Pancreas (tissue), 10 donors: Measurements from ENCODE around the gene TCP10L. TPM values are rescaled to one million over a fixed set of nuclear protein-coding genes. Genes with fewer than 3 reads are reported as not detected.

Experiments used
- ATAC-seq, 4 donors: fragments of 200-7000 bp; cut with Tn5 transposase; one replicate each; pipeline versions ENCODE4 v1.8.0 to v1.9.1; 2020; ENCODE audit warnings: mild to moderate bottlenecking in 4 of 4, moderate library complexity in 4 of 4
- DNase-seq, 6 donors: peaks; one replicate each; pipeline ENCODE4 v3.0.0-alpha.2; 2020
- FAIRE-seq: peaks from 2 replicates; lab custom pipeline; 2012; peaks lifted over from hg19 to GRCh38; lab: Jason Lieb, UNC
- H3K27ac ChIP-seq, 4 donors: fragments of 200-600 bp; sonication (generic); 1 replicate in 3 of 4; 2 replicates in 1 of 4; pipeline versions ENCODE4 v1.5.0 to v1.8.0; 2020
- H3K27me3 ChIP-seq, 4 donors: fragments of 200-600 bp; one replicate each; pipeline ENCODE4 v1.8.0; 2021
- H3K36me3 ChIP-seq, 3 donors: fragments of 200-600 bp; sonication (generic) in 1 of 3; one replicate each; pipeline versions ENCODE4 v1.5.0 to v1.8.0; 2020 to 2021
- H3K4me1 ChIP-seq, 3 donors: fragments of 200-600 bp; one replicate each; pipeline ENCODE4 v1.8.0; 2021
- H3K4me3 ChIP-seq, 4 donors: fragments of 200-600 bp; sonication (generic) in 2 of 4; one replicate each; pipeline versions ENCODE4 v1.5.0 to v1.8.0; 2020 to 2021
- H3K9me3 ChIP-seq, 4 donors: fragments of 200-600 bp; one replicate each; pipeline ENCODE4 v1.8.0; 2021
- WGBS, 2 donors: extraction: QIAGEN DNeasy Blood & Tissue Kit; methylation state at CpG; one replicate each; pipeline ENCODE4 v1.1.7; 2013; 5-methylcytosine and 5-hydroxymethylcytosine counted together
- intact Hi-C, 3 donors: fragments of 100-400 bp; cut with DNase I; formaldehyde crosslinking; loops; one replicate each; pipeline versions ENCODE4 v1.11.1 to v1.14.2; 2022
- polyA plus RNA-seq, 2 donors: library from polyadenylated mRNA; stranded (reverse); fragments of 200-250 nt; gene quantifications; one replicate each; pipeline ENCODE4 v1.2.3, GENCODE V29; 2013
- total RNA-seq, 6 donors: library from RNA; stranded (reverse); fragmentation: NEBNext Ultra II Directional in 4 of 6; extraction: Animal tissue kit (Norgen Biotek cat#: 25700) in 4 of 6; gene quantifications; one replicate each; pipeline versions ENCODE4 v1.2.1 to v1.2.4, GENCODE V29; 2021 to 2023
- TF ChIP-seq, protein P1 (sequence below), 4 donors: fragments of 200-600 bp; sonication (generic) in 3 of 4; IDR thresholded peaks; one replicate each; pipeline versions ENCODE4 v1.5.0 to v1.8.0; 2021; ENCODE audit warnings: antibody characterized with exemption in 4 of 4
- donor health status: healthy with polysubstance abuse.
- donor health status: DM: no; HTN: no; CAD: no; lungs with moderate emphysema.
- donor health status: DM: no; HTN: no; CAD: no.
- donor health status: control.
- donor health status: control.
- donor health status: Bipolar disorder and iron deficiency.
- donor health status: DM: yes; HTN: yes; CAD: no.
- donor health status: DM: no; HTN: no; CAD: no.
- donor health status: DM: no; HTN: no; CAD: no.
- donor health status: DM: yes; HTN: yes; CAD: no.

Gene TCP10L
- total and polyA plus RNA-seq, 8 donors: 0.26 to 1.9 (median 0.46) TPM; not detected in 3

GRCh38 chr21:32597205-32597604, 11.9 kb upstream of the TCP10L start:
- Histone ChIP-seq H3K27me3 (no peaks in the 10 kb centered on the region), H3K4me1 (no peaks in the 10 kb centered on the region), H3K36me3 (peaks cover 0 to 14% (median 0%) of the 10 kb centered on the region in 3 donors), H3K27ac (no peak overlapping the region), H3K4me3 (no peak overlapping the region), H3K9me3 (no peaks in the 10 kb centered on the region)
- ATAC-seq (no peak), FAIRE-seq (no peak), DNase-seq (no peak)
- TF ChIP-seq, protein P1, sequence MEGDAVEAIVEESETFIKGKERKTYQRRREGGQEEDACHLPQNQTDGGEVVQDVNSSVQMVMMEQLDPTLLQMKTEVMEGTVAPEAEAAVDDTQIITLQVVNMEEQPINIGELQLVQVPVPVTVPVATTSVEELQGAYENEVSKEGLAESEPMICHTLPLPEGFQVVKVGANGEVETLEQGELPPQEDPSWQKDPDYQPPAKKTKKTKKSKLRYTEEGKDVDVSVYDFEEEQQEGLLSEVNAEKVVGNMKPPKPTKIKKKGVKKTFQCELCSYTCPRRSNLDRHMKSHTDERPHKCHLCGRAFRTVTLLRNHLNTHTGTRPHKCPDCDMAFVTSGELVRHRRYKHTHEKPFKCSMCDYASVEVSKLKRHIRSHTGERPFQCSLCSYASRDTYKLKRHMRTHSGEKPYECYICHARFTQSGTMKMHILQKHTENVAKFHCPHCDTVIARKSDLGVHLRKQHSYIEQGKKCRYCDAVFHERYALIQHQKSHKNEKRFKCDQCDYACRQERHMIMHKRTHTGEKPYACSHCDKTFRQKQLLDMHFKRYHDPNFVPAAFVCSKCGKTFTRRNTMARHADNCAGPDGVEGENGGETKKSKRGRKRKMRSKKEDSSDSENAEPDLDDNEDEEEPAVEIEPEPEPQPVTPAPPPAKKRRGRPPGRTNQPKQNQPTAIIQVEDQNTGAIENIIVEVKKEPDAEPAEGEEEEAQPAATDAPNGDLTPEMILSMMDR (IDR thresholded peaks at IDR 0.05): no peak
- 66 to 70% methylated on average over 6 of the region's 6 CpGs for WGBS, 2 donors
- intact Hi-C loops: no loop called here

GRCh38 chr21:32595431-32595830, 10.1 kb upstream of the TCP10L start:
- DNase-seq (no peak), FAIRE-seq (no peak), ATAC-seq (no peak)
- Histone ChIP-seq H3K36me3 (peaks cover 0 to 7% (median 0%) of the 10 kb centered on the region in 3 donors), H3K9me3 (no peaks in the 10 kb centered on the region), H3K4me3 (no peak overlapping the region), H3K4me1 (no peaks in the 10 kb centered on the region), H3K27ac (no peak overlapping the region), H3K27me3 (no peaks in the 10 kb centered on the region)
- TF ChIP-seq, protein P1 (IDR thresholded peaks at IDR 0.05): no peak
- intact Hi-C loops: no loop called here
- WGBS, 2 donors: 77% methylated on average over 11 of the region's 11 CpGs

DNA sequence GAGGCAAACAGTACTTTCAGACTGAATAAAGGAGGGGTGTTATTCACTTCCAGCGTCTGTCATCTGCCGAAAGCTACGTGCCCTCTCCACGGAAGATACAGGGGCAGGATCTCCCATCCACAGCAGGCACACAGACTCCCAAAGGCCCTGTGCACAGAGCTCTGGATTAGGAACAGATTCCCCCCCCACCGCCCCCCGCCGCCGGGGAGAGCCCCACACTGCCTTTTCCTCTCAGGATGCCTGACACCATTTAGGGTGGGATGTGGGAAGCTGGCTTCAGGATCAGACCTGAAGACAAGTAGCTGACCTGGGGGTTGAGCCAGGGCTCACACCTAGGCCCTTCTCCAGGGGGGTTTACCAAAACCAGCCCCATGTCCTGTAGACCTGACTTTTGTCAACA, 8.4 kb upstream of the TCP10L start:
- DNase-seq (no peak), FAIRE-seq (no peak), ATAC-seq (no peak)
- Histone ChIP-seq H3K4me3 (no peak overlapping the region), H3K36me3 (no peaks in the 10 kb centered on the region), H3K9me3 (no peaks in the 10 kb centered on the region), H3K4me1 (no peaks in the 10 kb centered on the region), H3K27me3 (no peaks in the 10 kb centered on the region), H3K27ac (no peak overlapping the region)
- intact Hi-C loops: no loop called here
- WGBS, 2 donors: 60 to 66% methylated on average over 8 of the region's 8 CpGs
- TF ChIP-seq, protein P1 (IDR thresholded peaks at IDR 0.05): no peak

DNA sequence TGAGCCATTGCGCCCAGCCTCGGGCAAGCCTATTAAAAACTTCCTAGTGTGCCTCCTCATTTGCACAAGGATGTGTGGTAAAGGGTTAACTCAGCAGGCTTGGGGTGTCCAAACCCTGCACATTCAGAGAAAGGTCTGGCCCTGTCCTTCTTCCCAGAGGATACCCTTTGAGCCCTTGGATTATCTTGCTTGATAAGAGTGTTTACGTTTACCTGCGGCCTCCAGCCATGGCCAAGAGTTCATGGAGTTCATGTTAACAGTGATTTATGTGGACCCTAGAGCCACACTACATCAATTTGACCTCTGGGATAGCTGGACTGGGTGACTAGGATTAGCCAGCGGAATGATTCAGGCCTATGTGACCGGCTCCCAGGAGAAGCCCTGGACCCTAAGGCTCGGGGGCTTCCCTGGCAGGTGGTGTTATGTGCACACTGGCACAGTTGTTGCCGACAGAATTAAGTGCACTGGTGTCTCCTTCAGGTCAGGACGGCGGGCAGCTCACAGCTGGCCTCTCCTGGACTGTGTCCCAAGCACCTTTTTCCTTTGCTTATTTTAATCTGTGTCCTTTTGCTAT, 7.7 kb upstream of the TCP10L start:
- H3K27ac ChIP-seq: no peak overlapping the region
- no peak for DNase-seq
- 33 to 36% methylated on average over 10 of the region's 10 CpGs for WGBS, 2 donors
- intact Hi-C loops: no loop called here
- H3K36me3 ChIP-seq: no peaks in the 10 kb centered on the region
- H3K4me1 ChIP-seq: no peaks in the 10 kb centered on the region
- peak in 2 of 4 donors; percentile 12 to 40 for ATAC-seq
- H3K4me3 ChIP-seq: no peak overlapping the region
- no peaks in the 10 kb centered on the region for H3K27me3 ChIP-seq
- no peaks in the 10 kb centered on the region for H3K9me3 ChIP-seq
- FAIRE-seq: no peak
- TF ChIP-seq, protein P1 (IDR thresholded peaks at IDR 0.05): no peak

- Histone ChIP-seq H3K4me3 (no peak overlapping the region), H3K9me3 (no peaks in the 10 kb centered on the region), H3K36me3 (no peaks in the 10 kb centered on the region), H3K4me1 (no peaks in the 10 kb centered on the region), H3K27ac (no peak overlapping the region), H3K27me3 (no peaks in the 10 kb centered on the region)
- intact Hi-C loops: no loop called here
- TF ChIP-seq, protein P1 (IDR thresholded peaks at IDR 0.05): no peak
- FAIRE-seq (no peak), DNase-seq (no peak), ATAC-seq (no peak)
- WGBS, 2 donors: 76 to 89% methylated on average over 4 of the region's 4 CpGs
Observed at GRCh38 chr21:32590130-32590529, 4.8 kb upstream of the TCP10L start.
